DND-41 (cell line): Measurements from ENCODE around the gene PTGDR2.

Experiments used
- EZH2 ChIP-seq: IDR thresholded peaks from 3 replicates; pipeline ENCODE4 v1.6.1; 2012; ENCODE audit warnings: borderline replicate concordance, low read depth, mild to moderate bottlenecking, moderate library complexity, low read length, inconsistent platforms; ENCODE audit not compliant: severe bottlenecking
- TF ChIP-seq, protein P1 (sequence below): IDR thresholded peaks from 2 replicates; pipeline ENCODE4 v1.5.1; 2012; ENCODE audit warnings: borderline replicate concordance, low read length, moderate library complexity, mild to moderate bottlenecking; ENCODE audit not compliant: poor library complexity, severe bottlenecking; ENCODE audit errors: extremely low read depth

DNA sequence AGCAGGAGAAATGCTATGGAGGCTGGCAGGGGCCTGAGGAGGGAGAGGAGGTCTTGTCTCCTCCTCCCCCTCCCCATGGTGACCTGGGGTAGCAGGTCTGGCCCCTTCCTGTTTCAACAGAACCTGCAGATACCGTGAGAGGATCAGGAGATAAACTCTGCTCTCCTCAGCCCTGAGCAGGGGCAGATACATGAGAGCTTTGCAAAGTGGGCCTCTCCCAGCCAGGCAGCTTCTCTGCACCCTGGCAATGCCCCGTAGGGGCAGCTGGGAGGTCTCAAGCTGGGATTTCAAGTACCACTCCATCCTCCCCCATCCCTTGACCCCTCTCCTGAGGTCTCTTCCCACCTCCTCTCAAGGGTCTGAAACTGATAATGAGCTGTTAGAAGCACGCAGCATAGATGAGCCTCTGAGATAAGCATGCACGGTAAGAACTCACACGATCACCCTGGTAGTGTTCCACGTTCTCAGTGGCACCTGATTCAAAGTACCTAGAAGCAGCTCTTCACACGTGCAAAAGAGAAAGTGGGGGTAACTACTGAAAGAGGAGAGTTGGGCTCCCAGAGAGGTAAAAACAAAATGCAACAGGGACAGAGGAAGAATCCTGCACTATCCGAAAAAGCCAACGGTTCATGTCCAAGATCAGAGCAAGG lies 18.8 kb downstream of the PTGDR2 start:
- TF ChIP-seq, protein P1, sequence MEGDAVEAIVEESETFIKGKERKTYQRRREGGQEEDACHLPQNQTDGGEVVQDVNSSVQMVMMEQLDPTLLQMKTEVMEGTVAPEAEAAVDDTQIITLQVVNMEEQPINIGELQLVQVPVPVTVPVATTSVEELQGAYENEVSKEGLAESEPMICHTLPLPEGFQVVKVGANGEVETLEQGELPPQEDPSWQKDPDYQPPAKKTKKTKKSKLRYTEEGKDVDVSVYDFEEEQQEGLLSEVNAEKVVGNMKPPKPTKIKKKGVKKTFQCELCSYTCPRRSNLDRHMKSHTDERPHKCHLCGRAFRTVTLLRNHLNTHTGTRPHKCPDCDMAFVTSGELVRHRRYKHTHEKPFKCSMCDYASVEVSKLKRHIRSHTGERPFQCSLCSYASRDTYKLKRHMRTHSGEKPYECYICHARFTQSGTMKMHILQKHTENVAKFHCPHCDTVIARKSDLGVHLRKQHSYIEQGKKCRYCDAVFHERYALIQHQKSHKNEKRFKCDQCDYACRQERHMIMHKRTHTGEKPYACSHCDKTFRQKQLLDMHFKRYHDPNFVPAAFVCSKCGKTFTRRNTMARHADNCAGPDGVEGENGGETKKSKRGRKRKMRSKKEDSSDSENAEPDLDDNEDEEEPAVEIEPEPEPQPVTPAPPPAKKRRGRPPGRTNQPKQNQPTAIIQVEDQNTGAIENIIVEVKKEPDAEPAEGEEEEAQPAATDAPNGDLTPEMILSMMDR = no peak
- TF ChIP-seq EZH2 = no peak
